GM23248 (cell line): Measurements from ENCODE around the gene RABGAP1L. TPM values are rescaled to one million over a fixed set of nuclear protein-coding genes. Genes with fewer than 3 reads are reported as not detected.
"Not testable (repeated sequence)": the region's sequence is repeated elsewhere in the genome, so short reads cannot be mapped to it uniquely, and the experiment has no call there.

Experiments used
- DNase-seq: peaks from one replicate; pipeline ENCODE4 v3.0.0-alpha.2; 2015
- H2AFZ ChIP-seq: fragments of 200-600 bp; sonication (generic); 2 replicates; pipeline ENCODE4 v1.6.1; 2016; ENCODE audit warnings: antibody characterized with exemption
- H3F3A ChIP-seq: fragments of 200-600 bp; sonication (generic); 2 replicates; pipeline ENCODE4 v1.6.1; 2016; ENCODE audit warnings: mild to moderate bottlenecking, antibody characterized with exemption, mixed run types; ENCODE audit not compliant: insufficient read depth
- H3K27ac ChIP-seq: fragments of 200-600 bp; sonication (generic); 2 replicates; pipeline ENCODE4 v1.5.1; 2016; ENCODE audit warnings: mild to moderate bottlenecking
- H3K27me3 ChIP-seq: fragments of 200-600 bp; sonication (generic); replicated peaks from 2 replicates; pipeline ENCODE4 v1.6.1; 2016; ENCODE audit warnings: mild to moderate bottlenecking; ENCODE audit not compliant: insufficient read depth
- H3K36me3 ChIP-seq: fragments of 200-600 bp; sonication (generic); 2 replicates; pipeline ENCODE4 v1.6.1; 2016; ENCODE audit warnings: low read depth, mild to moderate bottlenecking
- H3K4me1 ChIP-seq: fragments of 200-600 bp; sonication (generic); 2 replicates; pipeline ENCODE4 v1.6.1; 2016; ENCODE audit warnings: mild to moderate bottlenecking; ENCODE audit not compliant: insufficient read depth
- H3K4me2 ChIP-seq: fragments of 200-600 bp; sonication (generic); one replicate; pipeline ENCODE4 v1.6.1; 2016; ENCODE audit warnings: mild to moderate bottlenecking; ENCODE audit not compliant: unreplicated experiment
- H3K4me3 ChIP-seq: fragments of 200-600 bp; sonication (generic); 2 replicates; pipeline ENCODE4 v1.5.1; 2016; ENCODE audit warnings: mild to moderate bottlenecking
- H3K79me2 ChIP-seq: fragments of 200-600 bp; sonication (generic); 2 replicates; pipeline ENCODE4 v1.6.1; 2016; ENCODE audit warnings: mild to moderate bottlenecking; ENCODE audit not compliant: insufficient read depth
- H3K9ac ChIP-seq: fragments of 200-600 bp; sonication (generic); 2 replicates; pipeline ENCODE4 v1.6.1; 2016; ENCODE audit warnings: mild to moderate bottlenecking
- H3K9me2 ChIP-seq: fragments of 200-600 bp; sonication (generic); 2 replicates; pipeline ENCODE4 v1.6.1; 2016; ENCODE audit warnings: mixed run types, mild to moderate bottlenecking, moderate library complexity; ENCODE audit not compliant: insufficient read depth
- H3K9me3 ChIP-seq: fragments of 200-600 bp; sonication (generic); one replicate; pipeline ENCODE4 v1.6.1; 2017; ENCODE audit warnings: low read depth
- H4K20me1 ChIP-seq: fragments of 200-600 bp; sonication (generic); 2 replicates; pipeline ENCODE4 v1.6.0; 2016; ENCODE audit not compliant: insufficient read depth
- EZH2 ChIP-seq: fragments of 200-600 bp; sonication (generic); IDR thresholded peaks from 2 replicates; pipeline ENCODE4 v1.6.1; 2018; ENCODE audit warnings: antibody characterized with exemption, mild to moderate bottlenecking; ENCODE audit not compliant: insufficient read depth, poor library complexity, severe bottlenecking
- EZH2phosphoT487 ChIP-seq: fragments of 200-600 bp; sonication (generic); IDR thresholded peaks from 2 replicates; pipeline ENCODE4 v1.6.1; 2018; ENCODE audit warnings: antibody characterized with exemption, moderate library complexity, mild to moderate bottlenecking, low read depth; ENCODE audit not compliant: insufficient read depth
- WGBS, 2 experiments: methylation state at CpG; one replicate each; pipeline ENCODE4 v1.1.6; 2015 to 2017; ENCODE audit warnings: low lambda C conversion rate in 2 of 2, low coverage in 1 of 2; ENCODE audit errors: missing lambda C conversion rate in 2 of 2; 5-methylcytosine and 5-hydroxymethylcytosine counted together
- in situ Hi-C: fragments of 300-500 bp; cut with MboI; formaldehyde crosslinking; loops from 2 replicates; pipeline ENCODE4 v1.15.0; 2020
- polyA plus RNA-seq: library from polyadenylated mRNA; unstranded; fragments of >200 nt; fragmentation: Nextera tagmentation; extraction: Ambion mirVana; gene quantifications from 2 replicates; pipeline ENCODE4 v1.2.1, GENCODE V29; 2016
- total RNA-seq: library from RNA; depleted of rRNA; stranded (reverse); fragments of >200 nt; shearing (Covaris generic); gene quantifications from 2 replicates; pipeline ENCODE4 v1.2.3, GENCODE V29; 2014

Gene RABGAP1L
- total and polyA plus RNA-seq, 2 experiments from 2014 or later: 13.7 to 21.6 TPM

DNA sequence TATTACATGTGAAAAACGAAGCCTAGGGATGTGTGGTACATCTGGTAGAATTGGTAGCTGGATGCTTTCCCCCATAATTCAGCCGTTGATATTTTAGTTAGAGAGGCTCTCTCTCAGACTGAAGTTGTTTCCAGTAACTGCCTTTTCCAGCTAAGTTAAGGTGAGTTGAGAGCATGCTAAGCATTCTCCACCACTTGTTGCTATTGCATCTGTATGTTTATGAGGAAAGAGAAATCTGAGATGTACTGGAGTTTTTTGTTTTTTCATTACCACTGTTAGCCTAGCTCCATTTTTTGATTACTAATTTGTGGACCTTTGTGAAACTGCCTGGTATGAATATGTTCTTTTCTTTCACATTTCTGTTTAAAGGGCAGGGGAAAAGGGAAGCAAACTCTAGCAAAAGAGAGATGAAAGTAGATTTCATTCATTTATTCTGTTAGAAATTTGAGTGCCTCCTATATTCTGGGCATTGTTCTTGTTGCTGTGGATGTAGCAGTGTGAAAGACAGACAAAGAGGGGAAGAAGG lies 650.5 kb downstream of the RABGAP1L start:
- H3K9ac ChIP-seq: no peak overlapping the region
- 32 to 45% methylated on average over 2 of the region's 2 CpGs for WGBS, 2 experiments

DNA sequence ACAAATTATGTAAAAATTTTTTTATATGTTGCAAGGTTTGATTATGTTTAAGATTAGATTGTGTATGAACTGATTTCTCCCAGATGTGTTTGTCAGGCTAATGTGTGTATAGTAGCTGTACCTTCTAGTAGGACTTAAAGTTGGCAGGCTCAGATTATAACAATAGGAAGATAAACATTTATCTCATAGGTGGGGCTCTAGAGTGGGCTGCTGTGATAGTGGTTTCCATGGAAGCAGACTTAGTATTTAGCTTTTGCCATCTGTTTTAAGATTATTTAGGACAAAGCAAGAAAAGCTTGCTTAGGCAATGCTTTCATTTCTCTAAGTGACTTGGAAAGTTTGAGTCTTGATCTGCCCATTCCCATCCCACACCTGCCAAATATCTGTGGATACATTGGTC lies 652.7 kb downstream of the RABGAP1L start:
- H3K27me3 ChIP-seq: no peaks in the 10 kb centered on the region
- TF ChIP-seq EZH2 (no peak), EZH2phosphoT487 (no peak)
- H3K4me3 ChIP-seq: no peak overlapping the region
- H3K79me2 ChIP-seq: no peaks in the 10 kb centered on the region
- H2AFZ ChIP-seq: no peak overlapping the region
- H3F3A ChIP-seq: no peaks in the 10 kb centered on the region
- in situ Hi-C loops: no loop called here
- H3K4me2 ChIP-seq: no peak overlapping the region
- no peak overlapping the region for H3K9ac ChIP-seq
- no peak overlapping the region for H3K27ac ChIP-seq
- H4K20me1 ChIP-seq: no peaks in the 10 kb centered on the region
- no peaks in the 10 kb centered on the region for H3K9me3 ChIP-seq
- no peaks in the 10 kb centered on the region for H3K9me2 ChIP-seq
- H3K4me1 ChIP-seq: peaks cover 5% of the 10 kb centered on the region
- no peaks in the 10 kb centered on the region for H3K36me3 ChIP-seq
- DNase-seq: no peak

More for the DNA sequence above, 650.5 kb downstream of the RABGAP1L start:
- Histone ChIP-seq H3K36me3 (no peaks in the 10 kb centered on the region), H3K4me1 (no peaks in the 10 kb centered on the region), H3K27me3 (no peaks in the 10 kb centered on the region), H3K4me3 (no peak overlapping the region), H3K27ac (no peak overlapping the region), H3K9me3 (no peaks in the 10 kb centered on the region), H3K4me2 (no peak overlapping the region), H2AFZ (no peak overlapping the region), H3K79me2 (no peaks in the 10 kb centered on the region), H3K9me2 (no peaks in the 10 kb centered on the region), H3F3A (no peaks in the 10 kb centered on the region), H4K20me1 (no peaks in the 10 kb centered on the region)
- in situ Hi-C loops: no loop called here
- DNase-seq: no peak
- no peak for TF ChIP-seq EZH2phosphoT487
- no peak for TF ChIP-seq EZH2

DNA sequence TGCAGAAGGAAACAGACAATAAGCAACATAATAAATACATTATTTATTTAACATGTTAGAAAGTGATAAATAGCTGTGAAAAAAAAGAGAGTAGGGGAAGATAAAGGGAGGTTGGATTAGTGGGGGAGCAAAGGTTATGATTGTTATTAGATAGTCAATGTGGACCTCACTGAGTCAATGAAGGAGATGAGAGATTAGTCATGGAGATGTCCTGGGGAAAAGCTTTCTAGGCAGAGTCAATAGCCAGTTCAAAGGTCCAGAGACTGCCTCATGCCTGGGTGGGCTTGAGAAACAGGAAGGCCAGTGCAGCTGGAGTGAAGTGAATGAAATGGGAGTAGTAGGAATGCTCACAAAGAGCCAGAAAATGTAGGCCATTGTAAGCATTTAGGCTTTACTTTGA lies 653.3 kb downstream of the RABGAP1L start:
- H3F3A ChIP-seq: no peaks in the 10 kb centered on the region
- no peaks in the 10 kb centered on the region for H3K36me3 ChIP-seq
- H3K9me3 ChIP-seq: no peaks in the 10 kb centered on the region
- no peaks in the 10 kb centered on the region for H3K27me3 ChIP-seq
- H3K79me2 ChIP-seq: no peaks in the 10 kb centered on the region
- H3K4me2 ChIP-seq: no peak overlapping the region
- no peak overlapping the region for H3K27ac ChIP-seq
- H3K9me2 ChIP-seq: no peaks in the 10 kb centered on the region
- H2AFZ ChIP-seq: no peak overlapping the region
- no peak overlapping the region for H3K4me3 ChIP-seq
- no peak overlapping the region for H3K9ac ChIP-seq
- DNase-seq: peak; percentile 24
- in situ Hi-C loops: no loop called here
- TF ChIP-seq EZH2 (no peak), EZH2phosphoT487 (no peak)
- H3K4me1 ChIP-seq: peaks cover 5% of the 10 kb centered on the region
- no peaks in the 10 kb centered on the region for H4K20me1 ChIP-seq

DNA sequence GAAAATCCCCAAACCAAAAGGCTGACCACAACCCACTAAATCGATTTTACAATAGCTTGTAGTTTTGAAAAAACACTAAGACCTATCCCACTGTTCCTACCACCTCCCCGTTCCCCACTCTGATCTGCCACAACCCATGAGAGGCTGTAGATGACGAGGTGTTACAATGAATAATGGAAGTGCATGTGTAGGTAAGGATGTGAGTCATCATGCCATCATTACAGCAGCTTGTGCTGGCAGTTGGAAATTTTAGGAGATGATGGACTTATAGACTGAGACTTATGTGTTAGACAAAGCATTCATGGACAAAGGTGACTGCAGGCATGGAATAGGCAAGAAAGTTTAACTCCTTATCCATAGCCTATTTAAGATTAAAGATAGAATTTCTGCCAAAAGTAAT lies 655.7 kb downstream of the RABGAP1L start:
- Histone ChIP-seq H3K9me2 (no peaks in the 10 kb centered on the region), H3K4me1 (peaks cover 12% of the 10 kb centered on the region), H3K36me3 (no peaks in the 10 kb centered on the region), H3K27me3 (no peaks in the 10 kb centered on the region), H3K4me2 (peak overlapping the region; percentile 31), H3K9me3 (no peaks in the 10 kb centered on the region), H3K79me2 (no peaks in the 10 kb centered on the region), H3K4me3 (no peak overlapping the region), H3K27ac (no peak overlapping the region), H4K20me1 (no peaks in the 10 kb centered on the region), H3K9ac (no peak overlapping the region), H2AFZ (no peak overlapping the region), H3F3A (no peaks in the 10 kb centered on the region; the same call in 1 of the 2 replicates)
- peak; percentile 75 for DNase-seq
- TF ChIP-seq EZH2phosphoT487: no peak
- TF ChIP-seq EZH2: no peak
- in situ Hi-C loops: no loop called here
- WGBS, 2 experiments: 41 to 46% methylated on average over 3 of the region's 3 CpGs

DNA sequence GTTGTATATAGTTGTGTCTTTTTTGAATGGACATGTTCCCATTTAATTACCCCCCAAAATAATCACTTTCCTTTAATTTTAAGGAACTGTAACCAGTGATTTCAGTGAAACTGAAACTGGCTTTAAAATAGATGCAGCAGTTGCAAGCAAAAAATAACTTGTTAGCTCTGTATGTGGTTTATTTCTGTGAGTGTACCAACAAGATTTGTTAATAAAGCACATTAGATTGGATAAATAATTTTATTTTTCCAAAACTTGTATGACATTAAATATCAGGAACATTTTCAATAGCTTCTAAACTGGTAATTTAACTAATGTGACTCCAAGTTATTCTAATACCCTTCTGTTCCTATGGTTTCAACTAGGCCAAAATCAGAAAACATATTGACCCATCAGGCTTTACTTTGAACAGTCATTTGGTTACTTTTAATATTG lies 656.2 kb downstream of the RABGAP1L start:
- TF ChIP-seq EZH2phosphoT487: no peak
- no peak for TF ChIP-seq EZH2
- Histone ChIP-seq H3K27me3 (no peaks in the 10 kb centered on the region), H3K36me3 (no peaks in the 10 kb centered on the region), H3K9ac (no peak overlapping the region), H3K4me3 (no peak overlapping the region), H3K4me1 (peaks cover 12% of the 10 kb centered on the region), H4K20me1 (no peaks in the 10 kb centered on the region), H3K4me2 (peak overlapping the region; percentile 31), H3K9me3 (no peaks in the 10 kb centered on the region), H3K79me2 (no peaks in the 10 kb centered on the region), H3F3A (no peaks in the 10 kb centered on the region; the same call in 1 of the 2 replicates), H2AFZ (no peak overlapping the region), H3K9me2 (no peaks in the 10 kb centered on the region), H3K27ac (no peak overlapping the region)
- in situ Hi-C loops: no loop called here
- no peak for DNase-seq

DNA sequence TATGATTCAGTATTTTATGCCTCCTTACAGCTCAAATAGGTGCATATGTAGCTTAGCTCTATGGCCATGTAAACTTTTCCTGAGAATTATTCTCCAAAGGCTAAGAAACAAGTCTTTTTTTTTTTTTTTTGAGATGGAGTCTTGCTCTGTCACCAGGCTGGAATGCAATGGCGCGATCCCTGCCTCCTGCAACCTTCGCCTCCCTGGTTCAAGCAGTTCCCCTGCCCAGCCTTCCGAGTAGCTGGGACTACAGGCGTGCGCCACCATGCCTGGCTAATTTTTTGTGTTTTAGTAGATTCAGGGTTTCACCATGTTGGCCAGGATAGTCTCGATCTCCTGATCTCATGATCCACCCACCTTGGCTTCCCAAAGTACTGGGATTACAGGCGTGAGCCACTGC lies 657.3 kb downstream of the RABGAP1L start:
- H4K20me1 ChIP-seq, H3F3A ChIP-seq, H3K4me2 ChIP-seq, H3K27ac ChIP-seq, H3K9ac ChIP-seq, DNase-seq, H2AFZ ChIP-seq, H3K9me2 ChIP-seq, H3K4me3 ChIP-seq, H3K9me3 ChIP-seq, H3K27me3 ChIP-seq, H3K79me2 ChIP-seq, H3K36me3 ChIP-seq, in situ Hi-C loops: not testable (repeated sequence)
- peaks cover 12% of the 10 kb centered on the region for H3K4me1 ChIP-seq
- WGBS, 2 experiments: 96 to 99% methylated on average over 8 of the region's 8 CpGs
